Measurements from ENCODE around the gene HSPB9. TPM values are rescaled to one million over a fixed set of nuclear protein-coding genes. Genes with fewer than 3 reads are reported as not detected.

The HSPB9 gene
- total and polyA plus RNA-seq, 9 of the 15 experiments (the other 6 are each of a cell fraction or from before 2014, with no cell fraction given) = 0.04 to 0.16 (median 0.08) TPM; not detected in 3

DNA sequence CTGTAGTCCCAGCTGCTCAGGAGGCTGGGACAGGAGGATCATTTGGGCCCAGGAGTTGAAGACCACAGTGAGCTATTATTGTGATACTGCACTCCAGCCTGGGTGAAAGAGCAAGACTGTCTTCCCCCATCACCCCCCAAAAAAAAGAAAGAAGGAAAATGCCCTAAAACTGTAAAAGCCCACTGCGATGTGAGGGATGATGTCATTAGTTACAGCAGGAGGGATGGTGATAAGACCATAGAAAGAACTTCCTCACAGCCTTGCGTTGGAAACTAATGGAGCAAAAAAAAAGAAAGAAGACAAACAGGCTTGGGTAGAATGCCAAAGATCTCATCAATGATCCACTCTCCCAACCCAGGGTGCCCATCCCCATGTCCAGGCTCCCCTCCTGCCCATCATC is 43.1 kb upstream of the HSPB9 start (continued):
- no peak for TF ChIP-seq ZBTB40 (IDR thresholded peaks at IDR 0.05)
- no peak for TF ChIP-seq ZBTB40 (CRISPR knock-in tag; IDR thresholded peaks at IDR 0.05)
- no peak for TF ChIP-seq HNRNPH1 (optimal IDR thresholded peaks at IDR 0.05; ENCODE audit: low read depth, low read length)
- peak; percentile 58 for TF ChIP-seq JUND (IDR thresholded peaks at IDR 0.05; ENCODE audit: borderline replicate concordance, low read depth, low read length)
- peak; percentile 83; the same call in 2 of the 3 replicates for TF ChIP-seq JUND (tag; IDR thresholded peaks at IDR 0.05; ENCODE audit: borderline replicate concordance, low read depth, low read length)
- TF ChIP-seq PTBP1 (IDR thresholded peaks at IDR 0.05; ENCODE audit: low read depth, low read length) = 0 out of 2 replicates have a peak, but pooled peaks have one; percentile 22
- TF ChIP-seq BACH1 (tag; IDR thresholded peaks at IDR 0.05) = no peak
- TF ChIP-seq FOXA3 (CRISPR knock-in tag; conservative IDR thresholded peaks at IDR 0.05 in 1 of 2, IDR thresholded peaks at IDR 0.05 in 1 of 2) = no peak
- TF ChIP-seq ARID4B (CRISPR knock-in tag; IDR thresholded peaks at IDR 0.05) = no peak
- TF ChIP-seq RAD21 (CRISPR knock-in tag; conservative IDR thresholded peaks at IDR 0.05 in 1 of 2, IDR thresholded peaks at IDR 0.05 in 1 of 2) = no peak
- peak; percentile 54 to 60; a peak in 2 of 4 replicates for TF ChIP-seq KDM1A (IDR thresholded peaks at IDR 0.05)
- TF ChIP-seq, protein P1, sequence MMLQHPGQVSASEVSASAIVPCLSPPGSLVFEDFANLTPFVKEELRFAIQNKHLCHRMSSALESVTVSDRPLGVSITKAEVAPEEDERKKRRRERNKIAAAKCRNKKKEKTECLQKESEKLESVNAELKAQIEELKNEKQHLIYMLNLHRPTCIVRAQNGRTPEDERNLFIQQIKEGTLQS (IDR thresholded peaks at IDR 0.05) = peak; percentile 88
- TF ChIP-seq, protein P1 (CRISPR knock-in tag; conservative IDR thresholded peaks at IDR 0.05) = no peak
- TF ChIP-seq RFX1 (IDR thresholded peaks at IDR 0.05) = no peak
- TF ChIP-seq PHB (CRISPR knock-in tag; IDR thresholded peaks at IDR 0.05) = no peak
